Gastroesophageal sphincter (tissue), 4 donors: ENCODE results near the gene FNDC3B. TPM values are rescaled to one million over a fixed set of nuclear protein-coding genes. Genes with fewer than 3 reads are reported as not detected.
A peak's percentile ranks its signal among the peaks of the same experiment; 100 is the strongest.

Experiments
- ATAC-seq: fragments of 150-250 bp; one replicate; pipeline ENCODE4 v1.9.1; 2016; ENCODE audit warnings: mild to moderate bottlenecking, moderate library complexity
- H3K27ac ChIP-seq, 4 donors: fragments of 200-600 bp; sonication (generic) in 3 of 4; 1 replicate in 3 of 4; 2 replicates in 1 of 4; pipeline ENCODE4 v1.5.1; 2016 to 2019
- H3K27me3 ChIP-seq: fragments of 200-600 bp; sonication (generic); one replicate; pipeline ENCODE4 v1.5.1; 2019
- H3K36me3 ChIP-seq, 2 donors: fragments of 200-600 bp; sonication (generic); one replicate each; pipeline ENCODE4 v1.5.1; 2019; ENCODE audit warnings: control low read depth in 1 of 2
- H3K4me1 ChIP-seq, 3 donors: fragments of 200-600 bp; sonication (generic); 1 replicate in 2 of 3; 2 replicates in 1 of 3; pipeline ENCODE4 v1.5.1; 2016 to 2019; ENCODE audit warnings: control low read depth in 2 of 3
- H3K4me3 ChIP-seq, 2 donors: fragments of 200-600 bp; sonication (generic); one replicate each; pipeline ENCODE4 v1.5.1; 2019; ENCODE audit warnings: mild to moderate bottlenecking in 1 of 2, moderate library complexity in 1 of 2
- H3K9me3 ChIP-seq, 3 donors: fragments of 200-600 bp; sonication (generic); one replicate each; pipeline ENCODE4 v1.5.1; 2017 to 2019; ENCODE audit warnings: control low read depth in 2 of 3
- CTCF ChIP-seq, 4 experiments: fragments of 200-600 bp in 2 of 4; fragments of 450-650 bp in 2 of 4; sonication (generic) in 1 of 4; IDR thresholded peaks; one replicate each; pipeline ENCODE4 v1.5.1; 2017 to 2019; ENCODE audit warnings: antibody characterized with exemption in 4 of 4, mild to moderate bottlenecking in 2 of 4, moderate library complexity in 2 of 4
- EP300 ChIP-seq: sonication (generic); formaldehyde crosslinking; IDR thresholded peaks from one replicate; pipeline ENCODE4 v1.6.1; 2017; ENCODE audit warnings: antibody characterized with exemption, mild to moderate bottlenecking
- POLR2A ChIP-seq, 2 donors: fragments of 450-650 bp; IDR thresholded peaks; one replicate each; pipeline ENCODE4 v1.6.1; 2017; ENCODE audit warnings: antibody characterized with exemption in 2 of 2, mild to moderate bottlenecking in 2 of 2, moderate library complexity in 1 of 2
- POLR2AphosphoS5 ChIP-seq: sonication (generic); formaldehyde crosslinking; IDR thresholded peaks from one replicate; pipeline ENCODE4 v1.6.1; 2017; ENCODE audit warnings: antibody characterized with exemption
- WGBS, 2 donors: methylation state at CpG; one replicate each; pipeline ENCODE4 v1.1.5; 2018; ENCODE audit warnings: low coverage in 1 of 2; 5-methylcytosine and 5-hydroxymethylcytosine counted together
- total RNA-seq, 4 donors: library from RNA; depleted of rRNA; stranded (reverse); fragments of >200 nt; gene quantifications; one replicate each; pipeline ENCODE4 v1.1.0, GENCODE V29; 2016

Gene FNDC3B
- total RNA-seq, 4 donors from 2014 or later = 53.1 to 97.2 (median 70.8) TPM

- WGBS, 2 donors = 38 to 53% methylated on average over 2 of the region's 2 CpGs
- no peak for ATAC-seq
- peaks cover 23 to 48% (median 36%) of the 10 kb centered on the region in 3 donors for H3K4me1 ChIP-seq
- peaks cover 0 to 30% of the 10 kb centered on the region in 2 donors for H3K36me3 ChIP-seq
- H3K4me3 ChIP-seq = no peak overlapping the region
- H3K27ac ChIP-seq = no peak overlapping the region
- TF ChIP-seq EP300 = no peak
- peak in 2 of 4 experiments; percentile 15 to 16 for TF ChIP-seq CTCF (IDR thresholded peaks at IDR 0.05)
- TF ChIP-seq POLR2A (IDR thresholded peaks at IDR 0.05) = no peak
- no peak for TF ChIP-seq POLR2AphosphoS5
- H3K9me3 ChIP-seq = no peaks in the 10 kb centered on the region
- no peaks in the 10 kb centered on the region for H3K27me3 ChIP-seq
Measured at GRCh38 chr3:172321035-172321434, 281.7 kb downstream of the FNDC3B start.

GRCh38 chr3:172323894-172324610 is 284.7 kb downstream of the FNDC3B start:
- Histone ChIP-seq H3K27me3 (no peaks in the 10 kb centered on the region), H3K4me1 (peaks cover 7 to 18% (median 15%) of the 10 kb centered on the region in 3 donors), H3K36me3 (peaks cover 0 to 58% of the 10 kb centered on the region in 2 donors), H3K4me3 (no peak overlapping the region), H3K9me3 (no peaks in the 10 kb centered on the region), H3K27ac (peak overlapping the region in 2 of 4 donors; percentile 12 to 45)
- TF ChIP-seq EP300 (no peak), CTCF (IDR thresholded peaks at IDR 0.05) (no peak), POLR2A (IDR thresholded peaks at IDR 0.05) (no peak), POLR2AphosphoS5 (no peak)
- ATAC-seq = peak; percentile 51
- WGBS, 2 donors = 72 to 85% methylated on average over 5 to 10 of the region's 10 CpGs

- H3K27ac ChIP-seq = peak overlapping the region in 1 of 4 donors; percentile 31
- no peaks in the 10 kb centered on the region for H3K9me3 ChIP-seq
- TF ChIP-seq POLR2AphosphoS5 (no peak), EP300 (no peak), CTCF (IDR thresholded peaks at IDR 0.05) (no peak), POLR2A (IDR thresholded peaks at IDR 0.05) (no peak)
- peaks cover 0 to 64% of the 10 kb centered on the region in 2 donors for H3K36me3 ChIP-seq
- peaks cover under 1 to 11% (median 10%) of the 10 kb centered on the region in 3 donors for H3K4me1 ChIP-seq
- 83 to 90% methylated on average over 1 to 2 of the region's 7 CpGs for WGBS, 2 donors
- ATAC-seq = no peak
- H3K27me3 ChIP-seq = no peaks in the 10 kb centered on the region
- H3K4me3 ChIP-seq = no peak overlapping the region
Measured at GRCh38 chr3:172324611-172325203, 285.3 kb downstream of the FNDC3B start.

GRCh38 chr3:172325461-172325860 is 286.1 kb downstream of the FNDC3B start:
- H3K4me1 ChIP-seq = peaks cover 0 to 4% (median 3%) of the 10 kb centered on the region in 3 donors
- no peaks in the 10 kb centered on the region for H3K27me3 ChIP-seq
- TF ChIP-seq EP300 (no peak), CTCF (IDR thresholded peaks at IDR 0.05) (no peak), POLR2AphosphoS5 (no peak), POLR2A (IDR thresholded peaks at IDR 0.05) (no peak)
- no peak overlapping the region for H3K27ac ChIP-seq
- 80 to 83% methylated on average over 5 to 8 of the region's 8 CpGs for WGBS, 2 donors
- peaks cover 0 to 72% of the 10 kb centered on the region in 2 donors for H3K36me3 ChIP-seq
- no peaks in the 10 kb centered on the region for H3K9me3 ChIP-seq
- ATAC-seq = no peak
- H3K4me3 ChIP-seq = no peak overlapping the region

- no peak for ATAC-seq
- H3K27me3 ChIP-seq = no peaks in the 10 kb centered on the region
- 87 to 91% methylated on average over 3 of the region's 3 CpGs for WGBS, 2 donors
- peaks cover 0 to 82% of the 10 kb centered on the region in 2 donors for H3K36me3 ChIP-seq
- no peaks in the 10 kb centered on the region for H3K9me3 ChIP-seq
- H3K4me3 ChIP-seq = no peak overlapping the region
- TF ChIP-seq POLR2AphosphoS5 (no peak), CTCF (IDR thresholded peaks at IDR 0.05) (no peak), POLR2A (IDR thresholded peaks at IDR 0.05) (no peak), EP300 (no peak)
- H3K4me1 ChIP-seq = peaks cover 0 to 1% (median 0%) of the 10 kb centered on the region in 3 donors
- no peak overlapping the region for H3K27ac ChIP-seq
Measured at GRCh38 chr3:172326993-172327392, 287.6 kb downstream of the FNDC3B start.
